ENCODE measurements around the gene TTLL11.

DNA sequence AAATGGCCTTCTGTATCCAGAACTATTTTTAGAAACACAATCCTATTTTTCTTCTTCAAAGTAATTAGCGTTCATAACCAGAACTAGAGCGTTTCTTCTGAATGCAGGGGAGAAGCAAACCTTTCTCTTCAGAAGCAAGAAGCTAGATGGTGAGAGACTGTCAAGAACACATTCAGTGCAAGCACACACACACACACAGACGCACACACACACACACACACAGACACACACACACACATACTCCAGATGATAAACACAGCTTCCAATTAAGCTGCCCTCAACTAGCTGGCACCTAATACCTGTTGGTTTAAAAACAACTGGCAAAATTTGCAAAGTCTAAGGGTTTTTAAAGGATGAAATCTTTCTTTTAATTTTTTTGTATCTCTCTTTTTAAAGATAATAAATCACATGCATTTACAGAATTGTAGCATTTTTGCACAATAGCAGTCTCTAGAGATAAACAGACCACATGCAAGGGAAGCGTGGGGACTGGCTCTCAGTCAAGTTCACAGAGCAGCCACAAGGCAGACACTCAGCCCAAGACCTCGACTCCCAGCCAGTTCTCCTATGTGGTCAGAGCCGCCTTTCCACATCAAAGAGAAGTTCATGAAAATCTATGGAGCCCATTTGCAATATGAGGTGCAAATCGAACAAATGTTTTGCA is 138.5 kb downstream of the TTLL11 start:
- TF ChIP-seq, protein P1, sequence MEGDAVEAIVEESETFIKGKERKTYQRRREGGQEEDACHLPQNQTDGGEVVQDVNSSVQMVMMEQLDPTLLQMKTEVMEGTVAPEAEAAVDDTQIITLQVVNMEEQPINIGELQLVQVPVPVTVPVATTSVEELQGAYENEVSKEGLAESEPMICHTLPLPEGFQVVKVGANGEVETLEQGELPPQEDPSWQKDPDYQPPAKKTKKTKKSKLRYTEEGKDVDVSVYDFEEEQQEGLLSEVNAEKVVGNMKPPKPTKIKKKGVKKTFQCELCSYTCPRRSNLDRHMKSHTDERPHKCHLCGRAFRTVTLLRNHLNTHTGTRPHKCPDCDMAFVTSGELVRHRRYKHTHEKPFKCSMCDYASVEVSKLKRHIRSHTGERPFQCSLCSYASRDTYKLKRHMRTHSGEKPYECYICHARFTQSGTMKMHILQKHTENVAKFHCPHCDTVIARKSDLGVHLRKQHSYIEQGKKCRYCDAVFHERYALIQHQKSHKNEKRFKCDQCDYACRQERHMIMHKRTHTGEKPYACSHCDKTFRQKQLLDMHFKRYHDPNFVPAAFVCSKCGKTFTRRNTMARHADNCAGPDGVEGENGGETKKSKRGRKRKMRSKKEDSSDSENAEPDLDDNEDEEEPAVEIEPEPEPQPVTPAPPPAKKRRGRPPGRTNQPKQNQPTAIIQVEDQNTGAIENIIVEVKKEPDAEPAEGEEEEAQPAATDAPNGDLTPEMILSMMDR (IDR thresholded peaks at IDR 0.05): no peak
- TF ChIP-seq POLR2A (IDR thresholded peaks at IDR 0.05): no peak

Data from right lobe of liver (tissue), 4 donors.